HG03565 (cell line): ENCODE results near the gene CRYBG1.
"Not testable (repeated sequence)": the region's sequence is repeated elsewhere in the genome, so short reads cannot be mapped to it uniquely, and the experiment has no call there.

Source experiments
- ATAC-seq: cut with Tn5 transposase; IDR thresholded peaks from one replicate; pipeline ENCODE4 v1.9.1; 2021; ENCODE audit warnings: mild to moderate bottlenecking, moderate library complexity; ENCODE audit not compliant: unreplicated experiment

Gene CRYBG1

DNA sequence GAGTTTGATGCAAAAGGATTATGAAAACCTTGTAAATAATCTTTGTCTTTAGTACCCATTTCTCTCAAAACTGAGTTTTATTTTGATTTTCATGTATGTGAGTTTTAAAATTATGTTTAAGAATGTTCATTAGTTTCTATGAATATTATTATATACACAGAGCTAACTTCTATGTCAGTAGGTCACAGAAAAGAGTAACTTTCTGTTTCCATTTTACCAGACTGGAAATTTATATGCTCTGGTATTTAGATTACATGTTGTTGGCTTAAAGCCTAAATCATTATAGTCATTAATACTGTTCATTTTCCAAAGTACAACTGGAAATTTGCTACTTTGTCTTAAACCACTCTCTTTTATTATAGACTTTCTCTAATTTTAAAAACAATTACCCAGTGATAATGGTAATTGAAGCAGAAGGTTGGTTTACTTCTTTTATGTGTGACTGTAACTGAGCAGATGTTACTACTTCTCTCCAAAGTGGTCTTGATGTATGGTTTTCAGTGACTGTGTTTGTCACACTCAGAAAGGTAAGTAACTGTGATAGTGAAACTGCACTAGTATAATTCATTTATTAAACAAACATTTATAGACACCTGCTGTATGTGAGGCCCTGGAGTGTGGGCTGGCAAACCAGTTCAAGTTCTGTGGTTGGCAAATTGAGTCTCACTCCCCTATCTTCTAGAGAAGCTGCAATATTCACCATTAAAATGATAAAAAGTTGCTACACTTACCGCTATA is 13.2 kb downstream of the CRYBG1 start:
- no peak for ATAC-seq

DNA sequence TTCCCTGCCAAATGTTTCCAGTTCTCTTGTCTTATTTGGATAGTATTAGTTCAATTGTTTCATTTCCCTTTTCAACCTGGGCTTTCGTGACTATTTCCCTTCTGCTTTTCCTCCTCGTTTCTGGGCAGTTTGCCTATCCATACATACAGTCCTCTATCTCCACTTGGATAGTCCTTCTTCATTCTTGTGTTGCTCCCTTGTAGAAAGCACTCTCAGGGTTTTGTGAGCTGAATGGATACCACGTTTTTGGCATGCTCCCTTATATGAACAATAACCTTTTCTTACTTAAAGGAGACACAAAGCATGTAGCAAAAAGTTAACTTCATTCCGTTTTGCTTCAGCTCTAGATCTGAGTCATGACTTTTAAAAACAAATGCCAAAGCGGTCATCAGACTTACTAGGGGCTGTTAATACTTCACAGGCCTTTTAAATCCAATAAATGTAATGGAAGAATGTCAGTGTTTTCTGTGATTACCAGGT is 16.6 kb downstream of the CRYBG1 start:
- no peak for ATAC-seq

DNA sequence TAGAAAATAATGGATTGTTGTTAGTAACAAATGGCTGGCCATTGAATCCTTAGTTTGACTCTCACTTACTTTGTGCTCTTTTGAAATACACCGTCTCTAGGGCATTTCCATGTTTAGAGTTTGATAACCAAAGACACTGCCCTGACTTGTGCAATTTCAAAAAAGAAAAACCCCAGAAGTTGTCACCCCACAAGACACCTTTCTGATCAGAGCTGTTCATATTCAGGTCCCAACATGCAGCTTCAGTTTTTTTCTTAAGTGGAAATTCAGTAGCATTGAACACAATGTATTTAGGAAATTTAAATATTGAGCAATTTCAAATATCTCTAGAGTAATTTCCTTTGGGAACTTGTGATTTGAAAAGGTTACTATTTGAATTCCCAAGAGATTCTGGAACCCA is 19.4 kb downstream of the CRYBG1 start:
- ATAC-seq, result no peak

DNA sequence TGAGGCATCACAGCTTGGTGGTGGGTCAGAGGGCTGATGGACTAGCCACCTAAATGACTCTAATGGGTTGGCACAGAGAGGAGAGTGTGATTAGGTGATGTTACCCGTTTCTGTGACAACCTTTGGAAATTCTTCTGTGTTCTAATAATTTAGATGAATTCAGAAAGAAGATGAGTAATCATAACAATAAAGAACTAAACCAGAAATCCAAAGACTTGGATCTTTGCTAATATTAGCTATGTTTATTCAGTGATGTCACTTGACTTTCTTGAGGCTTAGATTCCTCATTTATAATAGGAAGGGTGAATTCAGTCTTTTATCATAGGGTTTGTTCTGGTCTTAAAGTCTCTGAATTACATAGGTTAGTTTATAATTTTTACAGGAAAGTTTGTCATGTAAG is 19.9 kb downstream of the CRYBG1 start:
- ATAC-seq, result no peak

DNA sequence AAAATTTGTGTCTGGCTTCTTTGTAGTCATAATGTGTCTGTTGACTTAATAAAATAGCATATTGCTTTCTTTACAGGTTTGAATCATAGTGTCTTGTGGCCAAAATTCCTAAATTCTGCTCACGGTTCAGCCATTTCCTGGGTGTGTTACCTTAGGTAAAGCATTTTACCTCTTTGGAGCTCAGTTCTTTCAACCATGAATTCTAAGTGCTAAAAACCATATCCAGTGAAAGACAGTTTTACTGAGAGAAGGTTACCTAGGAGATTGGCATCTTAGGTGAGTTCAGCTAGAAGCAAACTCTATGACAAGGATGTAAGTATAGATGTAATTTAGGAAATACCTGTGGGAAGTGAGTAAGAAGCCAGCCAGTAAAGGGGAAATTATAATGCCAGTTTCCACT is 20.7 kb downstream of the CRYBG1 start:
- ATAC-seq, result no peak

DNA sequence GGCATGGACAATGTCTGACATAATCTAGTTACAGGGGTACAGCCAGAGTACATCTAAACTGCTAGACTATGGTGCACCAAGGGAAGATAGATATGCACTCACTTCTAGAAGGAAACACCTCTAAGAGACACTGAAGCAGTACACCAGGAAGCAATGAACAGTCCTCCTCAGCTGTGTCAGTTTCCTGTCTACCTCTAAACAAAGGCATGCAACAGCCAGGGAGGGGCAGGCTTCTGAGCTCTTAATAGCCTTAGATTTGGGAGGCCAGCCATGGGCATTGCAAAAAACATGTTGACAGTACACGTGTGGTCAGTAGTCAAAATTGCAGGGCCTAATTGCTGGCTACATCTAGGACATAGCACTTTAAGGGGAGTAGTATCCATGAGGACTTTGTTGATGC is 21.4 kb downstream of the CRYBG1 start:
- no peak for ATAC-seq

DNA sequence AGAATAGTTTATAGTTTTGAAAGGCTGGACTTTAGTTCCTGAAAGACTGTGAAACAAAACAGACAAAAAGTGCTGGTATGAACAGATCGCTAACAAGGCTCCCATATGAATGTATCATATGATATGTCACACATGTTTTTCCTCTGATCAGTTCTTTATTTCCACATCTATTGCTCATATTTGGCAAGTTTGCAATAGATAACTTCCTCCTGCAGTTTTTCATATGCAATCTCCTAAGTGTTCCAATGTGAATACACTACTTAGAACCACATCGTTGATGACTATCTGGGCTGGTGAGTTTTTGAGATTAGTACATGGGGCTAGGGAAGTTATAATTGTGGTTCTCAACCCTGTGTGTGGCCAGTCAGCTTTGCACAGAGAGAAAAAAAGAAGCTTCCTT is 23.1 kb downstream of the CRYBG1 start:
- ATAC-seq, result no peak

DNA sequence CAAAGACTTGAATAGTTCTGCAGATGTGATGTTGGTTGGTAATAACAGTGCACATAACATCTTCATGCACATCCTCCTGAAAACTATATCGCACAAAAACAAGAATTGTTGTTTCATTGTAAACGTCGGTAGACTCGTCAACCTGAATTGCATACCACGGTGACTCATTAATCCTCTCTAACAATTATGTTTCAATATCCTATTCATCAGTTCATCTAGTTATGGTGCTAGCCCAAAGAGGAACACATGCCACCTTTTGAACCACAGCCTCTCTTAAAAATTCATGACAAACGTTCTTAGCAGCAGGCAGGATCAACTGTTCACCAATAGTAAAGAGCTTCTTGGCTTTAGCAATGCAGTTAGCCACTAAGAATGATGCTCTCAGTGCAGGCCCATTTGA is 25.0 kb downstream of the CRYBG1 start:
- no peak for ATAC-seq

DNA sequence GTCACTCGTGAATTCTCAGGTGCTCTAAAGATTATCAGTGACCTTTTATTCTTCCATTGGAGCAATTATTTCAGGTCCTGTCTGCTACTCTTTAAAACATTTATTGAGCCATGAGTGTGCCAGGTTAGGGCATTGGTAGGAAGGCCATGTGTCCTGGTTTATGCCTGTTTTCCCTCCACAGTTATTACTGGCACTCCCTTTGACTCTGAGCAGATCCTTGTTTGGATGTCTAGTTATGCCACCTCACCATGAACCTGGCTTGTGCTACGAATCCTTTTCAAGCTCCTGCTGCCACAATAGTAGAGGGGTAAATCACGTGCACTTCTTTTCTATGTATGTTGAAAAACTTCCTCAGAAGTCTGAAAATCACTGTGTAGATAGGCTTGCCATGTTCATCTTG is 27.4 kb downstream of the CRYBG1 start:
- no peak for ATAC-seq

DNA sequence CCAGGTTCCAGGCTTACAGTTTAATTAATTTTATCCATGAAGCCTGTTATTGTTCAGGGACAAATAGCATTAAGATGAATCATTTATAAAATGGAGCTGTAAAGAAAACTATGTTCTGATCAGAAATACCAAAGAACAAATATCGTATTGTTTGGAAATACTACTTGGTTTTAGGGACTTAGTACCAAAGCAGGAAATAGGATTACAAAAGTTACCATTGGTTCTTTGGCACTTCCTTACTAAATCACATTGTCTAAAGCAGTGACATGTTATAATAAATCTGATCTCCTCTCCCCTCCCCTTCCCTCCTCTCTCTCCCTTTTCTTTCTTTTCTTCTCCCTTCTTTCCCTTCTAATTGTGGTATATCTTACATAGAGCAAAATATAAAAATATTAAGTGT is 29.6 kb downstream of the CRYBG1 start:
- no peak for ATAC-seq

DNA sequence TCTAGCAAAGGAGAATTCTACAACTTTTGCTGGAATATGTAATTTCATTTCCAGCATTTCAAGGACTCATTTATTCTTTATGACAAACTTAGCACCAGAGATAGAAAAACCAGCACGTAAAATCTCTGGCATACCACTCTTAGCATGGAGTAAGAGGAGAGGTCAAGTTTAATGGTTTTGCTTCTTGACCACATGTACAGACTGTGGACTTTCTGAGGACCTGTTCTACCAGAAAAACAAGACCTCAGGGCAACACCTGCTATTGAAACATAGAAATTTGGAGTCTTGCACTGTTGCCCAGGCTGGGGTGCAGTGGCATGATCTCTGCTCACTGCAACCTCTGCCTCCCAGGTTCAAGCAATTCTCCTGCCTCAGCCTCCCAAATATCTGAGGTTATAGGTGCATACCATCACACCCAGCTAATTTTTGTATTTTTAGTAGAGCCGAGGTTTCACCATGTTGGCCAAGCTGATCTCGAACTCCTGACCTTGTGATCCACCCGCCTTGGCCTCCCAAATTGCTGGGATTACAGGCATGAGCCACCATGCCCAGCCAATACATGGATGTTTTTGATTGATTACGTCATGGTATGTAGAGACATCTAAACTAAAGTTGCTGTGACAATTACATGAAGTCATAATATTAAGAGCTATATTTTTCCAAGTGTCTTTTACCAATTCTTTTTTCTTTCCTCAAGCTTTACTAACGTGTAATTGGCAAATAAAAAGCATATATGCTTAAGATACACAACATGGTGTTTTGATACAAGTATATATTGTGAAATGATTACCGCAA is 36.1 kb downstream of the CRYBG1 start:
- no peak for ATAC-seq

DNA sequence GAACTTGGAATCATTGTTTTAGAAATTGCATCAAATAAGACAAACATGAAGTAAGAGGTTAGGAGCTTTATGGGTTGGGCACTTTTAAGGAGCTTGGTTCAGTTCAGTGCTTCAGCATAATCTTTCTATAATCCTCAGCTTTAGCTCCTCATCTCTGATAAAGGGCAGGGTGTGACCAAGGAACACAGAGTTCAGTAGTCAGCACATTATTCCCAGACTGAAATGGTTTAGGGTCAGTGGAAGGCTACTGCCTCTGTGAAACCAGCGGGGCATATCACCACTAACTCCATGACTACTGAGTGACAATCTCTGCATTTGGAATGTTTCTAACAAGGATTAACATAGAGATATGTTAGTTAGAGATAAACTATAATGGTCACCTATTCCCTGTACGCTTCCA is 36.9 kb downstream of the CRYBG1 start:
- ATAC-seq, result no peak

DNA sequence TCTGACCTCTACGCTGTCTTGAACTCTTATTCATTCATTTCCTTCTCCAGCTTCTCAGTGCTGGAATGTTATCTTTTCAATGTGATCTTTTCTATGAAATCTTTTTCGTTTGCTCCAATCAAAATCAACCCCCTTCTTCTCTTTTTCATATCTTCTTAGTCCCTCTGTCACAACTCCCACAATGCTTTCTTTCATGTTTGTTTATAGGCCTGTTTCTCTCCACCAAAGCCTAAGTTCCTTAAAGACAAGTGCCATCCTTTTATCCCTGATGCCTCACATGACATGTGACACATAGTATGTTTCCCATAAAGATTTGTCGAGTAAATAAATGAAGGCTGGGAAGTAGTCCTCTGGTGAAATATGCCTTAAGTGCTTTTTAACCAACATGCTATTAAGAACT is 38.1 kb downstream of the CRYBG1 start:
- ATAC-seq, result no peak

DNA sequence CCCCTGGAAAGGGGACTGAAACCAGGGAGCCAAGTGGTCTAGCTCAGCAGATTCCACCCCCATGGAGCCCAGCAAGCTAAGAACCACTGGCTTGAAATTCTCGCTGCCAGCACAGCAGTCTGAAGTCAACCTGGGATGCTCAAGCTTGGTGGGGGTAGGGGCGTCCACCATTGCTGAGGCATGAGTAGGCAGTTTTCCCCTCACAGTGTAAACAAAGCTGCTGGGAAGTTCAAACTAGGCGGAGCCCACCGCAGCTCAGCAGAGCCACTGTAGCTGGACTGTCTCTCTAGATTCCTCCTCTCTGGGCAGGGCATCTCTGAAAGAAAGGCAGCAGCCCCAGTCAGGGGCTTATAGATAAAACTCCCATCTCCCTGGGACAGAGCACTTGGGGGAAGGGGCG is 44.5 kb downstream of the CRYBG1 start:
- ATAC-seq, result not testable (repeated sequence)

DNA sequence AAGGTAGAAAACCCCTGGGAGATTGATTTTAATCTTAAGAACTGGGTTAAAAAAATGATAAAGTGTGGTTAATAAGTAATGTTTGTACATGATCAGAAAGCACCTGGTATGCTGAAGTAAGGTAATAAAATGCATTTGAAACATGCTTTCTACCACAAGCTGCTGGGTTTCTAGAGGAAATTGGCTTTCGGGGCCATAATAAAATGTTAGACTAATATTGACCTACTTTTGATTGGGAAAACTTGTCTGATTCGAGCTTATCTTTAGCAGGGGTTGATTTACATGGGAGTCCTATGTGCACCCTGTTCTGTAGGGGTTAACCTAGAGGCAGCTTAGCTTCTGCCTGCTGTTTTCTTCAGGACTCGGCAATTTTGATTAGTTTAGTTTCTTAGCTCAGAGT is 50.5 kb downstream of the CRYBG1 start:
- no peak for ATAC-seq

DNA sequence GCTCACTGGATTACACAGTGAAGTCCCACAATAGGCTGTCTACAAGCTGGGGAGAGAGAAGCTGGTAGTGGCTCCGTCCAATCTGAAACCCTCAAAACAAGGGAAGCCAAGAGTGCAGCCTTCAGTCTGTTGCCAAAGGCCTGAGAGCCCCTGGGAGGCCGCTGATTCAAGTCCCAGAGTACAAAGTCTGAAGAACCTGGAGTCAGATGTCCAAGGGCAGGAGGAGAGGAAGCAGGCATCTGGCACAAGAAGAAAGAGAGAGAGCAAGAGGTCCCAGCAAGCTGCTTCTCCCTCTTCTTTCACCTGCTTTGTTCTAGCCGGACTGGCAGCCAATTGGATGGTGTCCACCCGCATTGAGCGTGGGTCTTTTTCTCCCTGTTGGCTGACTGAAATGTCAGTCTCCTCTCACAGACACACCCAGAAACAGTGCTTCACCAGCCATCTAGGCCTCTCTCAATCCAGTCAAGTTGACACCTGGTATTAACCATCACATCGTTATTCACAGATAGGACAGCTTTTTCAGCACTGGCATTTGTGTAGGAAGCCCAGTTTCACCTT is 51.2 kb downstream of the CRYBG1 start:
- no peak for ATAC-seq

DNA sequence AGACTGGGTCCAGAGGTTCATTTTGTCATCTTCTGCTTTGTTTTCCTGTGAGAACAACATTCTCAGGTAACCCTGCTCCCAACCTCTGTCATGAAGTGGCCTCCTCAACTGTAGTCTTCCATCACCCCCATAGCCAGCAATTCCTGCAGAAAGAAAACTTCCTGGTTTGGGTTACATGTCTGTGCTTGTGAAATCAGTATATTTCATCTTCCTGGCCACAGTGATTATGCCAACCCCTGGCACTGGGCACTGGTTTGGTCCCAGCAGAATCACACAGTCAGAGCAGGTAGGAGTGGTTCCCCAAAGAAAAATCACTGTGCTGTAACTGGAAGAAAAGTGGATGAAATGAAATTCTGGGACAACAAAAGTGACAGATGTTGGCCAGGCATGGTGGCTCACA is 52.5 kb downstream of the CRYBG1 start:
- no peak for ATAC-seq

DNA sequence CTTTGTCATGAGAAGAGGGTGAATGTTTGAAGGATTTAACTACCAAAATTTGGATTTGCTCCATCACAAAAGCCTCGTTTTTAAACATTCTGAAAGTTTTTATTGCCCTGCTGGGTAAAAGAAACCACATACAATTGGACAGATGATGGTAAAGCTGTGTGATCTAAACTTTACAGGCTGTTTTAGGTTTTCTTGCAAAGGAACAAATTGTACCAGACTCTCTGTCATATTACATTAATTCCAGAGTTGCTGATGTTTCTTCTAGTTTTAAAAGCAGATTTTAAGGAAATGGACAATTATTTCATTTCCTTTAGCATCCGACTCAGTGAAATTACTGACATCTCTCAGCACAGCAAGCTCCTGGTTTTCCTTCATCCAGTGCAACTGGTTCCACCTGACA is 53.2 kb downstream of the CRYBG1 start:
- ATAC-seq, result no peak

DNA sequence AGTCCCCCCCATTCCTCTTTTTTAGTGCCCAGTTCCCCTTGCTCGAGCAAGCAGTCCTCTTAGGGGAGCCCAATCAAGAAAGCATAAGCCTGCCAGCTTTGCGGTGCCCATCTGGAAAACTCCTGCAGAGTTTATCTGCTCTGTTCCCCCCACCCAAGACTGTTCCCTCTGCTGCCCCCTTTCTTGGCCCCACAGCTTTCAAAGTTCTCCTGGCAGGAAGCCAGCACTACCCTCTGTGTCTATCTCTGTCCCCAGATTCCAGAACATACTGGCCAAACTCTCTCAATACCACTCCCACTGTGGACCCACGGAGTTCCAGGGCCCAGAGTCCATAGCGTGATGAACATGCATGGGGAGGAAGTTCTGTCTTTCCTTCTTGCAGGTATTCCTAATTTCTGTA is 55.4 kb downstream of the CRYBG1 start:
- ATAC-seq, result no peak

DNA sequence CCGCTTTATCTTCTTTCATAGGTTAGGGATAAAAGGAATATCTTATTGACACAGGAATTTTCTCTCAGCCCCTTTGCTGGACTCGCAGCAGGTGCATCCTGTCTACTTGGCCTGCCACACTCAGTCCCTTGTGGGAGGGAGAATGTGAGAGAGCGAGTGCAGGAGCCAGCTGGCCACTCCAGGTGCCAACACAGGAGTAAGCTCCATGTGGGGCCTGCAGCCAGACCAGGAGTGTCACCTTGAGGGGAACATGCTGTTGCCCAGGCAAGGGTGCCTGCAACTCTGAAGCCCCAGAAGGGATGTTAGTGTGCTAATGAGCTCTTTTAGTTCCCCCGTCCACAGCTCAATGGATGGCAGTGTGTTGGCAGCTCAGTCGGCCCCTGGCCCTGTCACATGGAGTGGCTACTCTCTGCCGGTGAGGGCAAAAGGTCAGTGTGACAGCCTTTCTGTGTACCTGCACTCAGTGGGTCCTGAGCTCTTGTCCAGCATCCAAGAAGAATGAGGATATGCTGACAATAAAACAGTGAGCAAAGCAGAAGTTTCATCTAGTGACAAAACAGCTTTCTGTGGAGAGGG is 57.1 kb downstream of the CRYBG1 start:
- no peak for ATAC-seq

DNA sequence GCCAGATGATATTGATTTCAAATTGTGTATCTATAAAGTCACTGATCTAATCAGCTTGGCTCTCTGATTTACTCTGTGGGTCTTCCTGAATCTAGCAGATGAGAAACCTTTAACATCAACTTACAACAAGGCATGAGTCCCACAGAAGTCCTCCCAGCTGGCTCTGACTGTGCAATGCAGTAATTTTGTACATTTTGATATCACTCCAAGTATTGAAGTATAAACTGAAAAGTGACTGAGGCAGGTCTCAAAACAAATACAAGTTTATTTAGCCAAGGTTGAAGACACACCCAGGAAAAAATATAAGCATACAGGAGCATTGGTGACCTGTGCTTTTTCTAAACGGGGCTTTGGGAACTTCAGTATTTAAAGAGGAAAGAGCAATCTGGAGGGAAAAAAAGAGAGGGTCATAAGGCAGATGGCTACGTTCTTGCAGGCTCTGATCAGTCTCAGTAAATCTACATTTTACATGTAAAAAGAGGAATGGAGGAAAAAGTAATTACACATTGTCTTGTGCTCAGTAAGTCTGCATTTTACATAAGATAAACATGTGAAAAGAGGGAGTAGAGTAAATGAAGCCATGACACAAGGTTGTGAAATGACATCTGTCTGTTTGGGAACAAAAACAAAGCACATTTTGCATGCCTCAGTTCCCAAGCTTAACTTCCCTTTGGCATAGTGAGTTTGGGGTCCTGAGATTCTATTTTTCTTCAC is 59.5 kb downstream of the CRYBG1 start:
- ATAC-seq, result no peak
